SK-N-SH treated with all-trans-retinoic acid at 6 μM for 48 hours (cell line): ENCODE measurements around the gene ABCF2.

Experiments used
- ATAC-seq: fragments of 200-7000 bp; cut with Tn5 transposase; 3 replicates; pipeline ENCODE4 v1.9.1; 2020; ENCODE audit warnings: mild to moderate bottlenecking, moderate library complexity
- ARNTL ChIP-seq: fragments of 450-650 bp; formaldehyde crosslinking; IDR thresholded peaks from 2 replicates; pipeline ENCODE4 v1.5.0; 2020; ENCODE audit warnings: low read depth, mild to moderate bottlenecking, moderate library complexity, borderline replicate concordance
- CSDC2 ChIP-seq: fragments of 250-450 bp; sonication (Bioruptor Pico); IDR thresholded peaks from 2 replicates; pipeline ENCODE4 v1.5.0; 2020; ENCODE audit warnings: mild to moderate bottlenecking, moderate library complexity
- ESRRG ChIP-seq: fragments of 250-450 bp; sonication (Bioruptor Pico); IDR thresholded peaks from 2 replicates; pipeline ENCODE4 v1.6.1; 2021; ENCODE audit warnings: mild to moderate bottlenecking
- GLIS3 ChIP-seq: fragments of 250-450 bp; sonication (Bioruptor Pico); IDR thresholded peaks from 2 replicates; pipeline ENCODE4 v1.5.0; 2020; ENCODE audit warnings: mild to moderate bottlenecking, moderate library complexity
- ISL1 ChIP-seq: fragments of 250-450 bp; sonication (Bioruptor Pico); IDR thresholded peaks from 2 replicates; pipeline ENCODE4 v2.1.2; 2022; ENCODE audit warnings: mild to moderate bottlenecking, moderate library complexity
- OSR1 ChIP-seq: fragments of 250-450 bp; sonication (Bioruptor Pico); IDR thresholded peaks from 2 replicates; pipeline ENCODE4 v1.8.0; 2022; ENCODE audit warnings: moderate library complexity, mild to moderate bottlenecking, inconsistent platforms
- PATZ1 ChIP-seq: fragments of 250-450 bp; sonication (Bioruptor Pico); IDR thresholded peaks from 2 replicates; pipeline ENCODE4 v1.8.0; 2020; ENCODE audit warnings: mild to moderate bottlenecking, moderate library complexity, borderline replicate concordance
- POU6F1 ChIP-seq: fragments of 250-450 bp; sonication (Bioruptor Pico); IDR thresholded peaks from 2 replicates; pipeline ENCODE4 v1.8.0; 2021; ENCODE audit warnings: low read depth, mild to moderate bottlenecking, moderate library complexity, borderline replicate concordance
- PPARA ChIP-seq: fragments of 250-450 bp; sonication (Bioruptor Pico); IDR thresholded peaks from 2 replicates; pipeline ENCODE4 v1.5.0; 2020; ENCODE audit warnings: mild to moderate bottlenecking, borderline replicate concordance
- SNAI2 ChIP-seq: fragments of 250-450 bp; sonication (Bioruptor Pico); IDR thresholded peaks from 2 replicates; pipeline ENCODE4 v1.5.0; 2020; ENCODE audit warnings: mild to moderate bottlenecking, moderate library complexity
- TCF4 ChIP-seq: fragments of 250-450 bp; sonication (Bioruptor Pico); IDR thresholded peaks from 2 replicates; pipeline ENCODE4 v1.8.0; 2021; ENCODE audit warnings: mild to moderate bottlenecking, moderate library complexity, borderline replicate concordance
- TOX ChIP-seq: fragments of 250-450 bp; sonication (Bioruptor Pico); IDR thresholded peaks from 2 replicates; pipeline ENCODE4 v1.8.0; 2021; ENCODE audit warnings: mild to moderate bottlenecking, moderate library complexity, borderline replicate concordance
- ZC3H10 ChIP-seq: fragments of 250-450 bp; sonication (Bioruptor Pico); IDR thresholded peaks from 2 replicates; pipeline ENCODE4 v1.5.1; 2021; ENCODE audit warnings: mild to moderate bottlenecking, moderate library complexity
- ZFP3 ChIP-seq: fragments of 250-450 bp; sonication (Bioruptor Pico); IDR thresholded peaks from 2 replicates; pipeline ENCODE4 v1.5.0; 2020; ENCODE audit warnings: mild to moderate bottlenecking, moderate library complexity
- ZNF565 ChIP-seq: fragments of 450-650 bp; formaldehyde crosslinking; conservative IDR thresholded peaks from 2 replicates; pipeline ENCODE4 v1.5.0; 2020; ENCODE audit warnings: low read depth, mild to moderate bottlenecking, moderate library complexity
- ZNF70 ChIP-seq: fragments of 450-650 bp; formaldehyde crosslinking; IDR thresholded peaks from 2 replicates; pipeline ENCODE4 v1.5.0; 2020; ENCODE audit warnings: mild to moderate bottlenecking, moderate library complexity
- ZNF8 ChIP-seq: fragments of 450-650 bp; formaldehyde crosslinking; IDR thresholded peaks from 2 replicates; pipeline ENCODE4 v1.5.0; 2020; ENCODE audit warnings: mild to moderate bottlenecking, moderate library complexity
- TF ChIP-seq, protein P1 (sequence below): fragments of 250-450 bp; sonication (Bioruptor Pico); IDR thresholded peaks from 2 replicates; pipeline ENCODE4 v1.5.0; 2020; ENCODE audit warnings: mild to moderate bottlenecking, moderate library complexity
- TF ChIP-seq, protein P2 (sequence below): fragments of 250-450 bp; sonication (Bioruptor Pico); IDR thresholded peaks from 2 replicates; pipeline ENCODE4 v1.5.1; 2021; ENCODE audit warnings: mild to moderate bottlenecking, moderate library complexity

Gene ABCF2

GRCh38 chr7:151256410-151257045, 29.5 kb upstream of the ABCF2 start (continued):
- TF ChIP-seq, protein P1, sequence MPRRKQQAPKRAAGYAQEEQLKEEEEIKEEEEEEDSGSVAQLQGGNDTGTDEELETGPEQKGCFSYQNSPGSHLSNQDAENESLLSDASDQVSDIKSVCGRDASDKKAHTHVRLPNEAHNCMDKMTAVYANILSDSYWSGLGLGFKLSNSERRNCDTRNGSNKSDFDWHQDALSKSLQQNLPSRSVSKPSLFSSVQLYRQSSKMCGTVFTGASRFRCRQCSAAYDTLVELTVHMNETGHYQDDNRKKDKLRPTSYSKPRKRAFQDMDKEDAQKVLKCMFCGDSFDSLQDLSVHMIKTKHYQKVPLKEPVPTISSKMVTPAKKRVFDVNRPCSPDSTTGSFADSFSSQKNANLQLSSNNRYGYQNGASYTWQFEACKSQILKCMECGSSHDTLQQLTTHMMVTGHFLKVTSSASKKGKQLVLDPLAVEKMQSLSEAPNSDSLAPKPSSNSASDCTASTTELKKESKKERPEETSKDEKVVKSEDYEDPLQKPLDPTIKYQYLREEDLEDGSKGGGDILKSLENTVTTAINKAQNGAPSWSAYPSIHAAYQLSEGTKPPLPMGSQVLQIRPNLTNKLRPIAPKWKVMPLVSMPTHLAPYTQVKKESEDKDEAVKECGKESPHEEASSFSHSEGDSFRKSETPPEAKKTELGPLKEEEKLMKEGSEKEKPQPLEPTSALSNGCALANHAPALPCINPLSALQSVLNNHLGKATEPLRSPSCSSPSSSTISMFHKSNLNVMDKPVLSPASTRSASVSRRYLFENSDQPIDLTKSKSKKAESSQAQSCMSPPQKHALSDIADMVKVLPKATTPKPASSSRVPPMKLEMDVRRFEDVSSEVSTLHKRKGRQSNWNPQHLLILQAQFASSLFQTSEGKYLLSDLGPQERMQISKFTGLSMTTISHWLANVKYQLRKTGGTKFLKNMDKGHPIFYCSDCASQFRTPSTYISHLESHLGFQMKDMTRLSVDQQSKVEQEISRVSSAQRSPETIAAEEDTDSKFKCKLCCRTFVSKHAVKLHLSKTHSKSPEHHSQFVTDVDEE = no peak
- no peak for TF ChIP-seq ZNF70 (CRISPR knock-in tag)

DNA sequence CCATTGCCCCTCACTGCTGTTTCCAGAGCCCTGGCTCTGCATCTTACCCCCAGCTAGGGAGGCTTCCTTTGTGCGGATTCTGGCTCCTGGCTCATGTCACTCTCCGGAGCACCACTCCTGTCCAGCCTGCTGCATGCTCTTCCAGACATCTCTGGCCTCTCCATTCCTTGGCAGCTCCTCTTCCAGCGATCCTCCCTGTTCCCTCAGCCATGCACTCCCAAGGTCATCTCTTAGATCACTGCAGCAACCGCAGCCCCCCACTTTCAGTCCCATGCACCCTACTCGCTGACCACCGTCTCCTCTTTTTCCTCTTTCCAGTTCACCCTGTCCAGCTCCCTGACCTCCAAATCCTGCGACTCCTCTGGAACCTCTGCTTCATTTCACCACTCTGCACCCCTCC, 28.4 kb upstream of the ABCF2 start:
- ATAC-seq = no peak
- TF ChIP-seq, protein P1 = no peak
- TF ChIP-seq SNAI2 (no peak), ISL1 (CRISPR knock-in tag) (no peak), POU6F1 (CRISPR knock-in tag) (no peak), PATZ1 (CRISPR knock-in tag) (no peak), ZFP3 (CRISPR knock-in tag) (no peak), OSR1 (no peak), ZNF8 (no peak), TCF4 (CRISPR knock-in tag) (no peak), CSDC2 (CRISPR knock-in tag) (no peak), ZNF565 (no peak), ZNF70 (CRISPR knock-in tag) (no peak), ESRRG (no peak), ARNTL (CRISPR knock-in tag) (no peak)
- TF ChIP-seq, protein P2, sequence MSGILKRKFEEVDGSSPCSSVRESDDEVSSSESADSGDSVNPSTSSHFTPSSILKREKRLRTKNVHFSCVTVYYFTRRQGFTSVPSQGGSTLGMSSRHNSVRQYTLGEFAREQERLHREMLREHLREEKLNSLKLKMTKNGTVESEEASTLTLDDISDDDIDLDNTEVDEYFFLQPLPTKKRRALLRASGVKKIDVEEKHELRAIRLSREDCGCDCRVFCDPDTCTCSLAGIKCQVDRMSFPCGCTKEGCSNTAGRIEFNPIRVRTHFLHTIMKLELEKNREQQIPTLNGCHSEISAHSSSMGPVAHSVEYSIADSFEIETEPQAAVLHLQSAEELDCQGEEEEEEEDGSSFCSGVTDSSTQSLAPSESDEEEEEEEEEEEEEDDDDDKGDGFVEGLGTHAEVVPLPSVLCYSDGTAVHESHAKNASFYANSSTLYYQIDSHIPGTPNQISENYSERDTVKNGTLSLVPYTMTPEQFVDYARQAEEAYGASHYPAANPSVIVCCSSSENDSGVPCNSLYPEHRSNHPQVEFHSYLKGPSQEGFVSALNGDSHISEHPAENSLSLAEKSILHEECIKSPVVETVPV (CRISPR knock-in tag) = no peak

DNA sequence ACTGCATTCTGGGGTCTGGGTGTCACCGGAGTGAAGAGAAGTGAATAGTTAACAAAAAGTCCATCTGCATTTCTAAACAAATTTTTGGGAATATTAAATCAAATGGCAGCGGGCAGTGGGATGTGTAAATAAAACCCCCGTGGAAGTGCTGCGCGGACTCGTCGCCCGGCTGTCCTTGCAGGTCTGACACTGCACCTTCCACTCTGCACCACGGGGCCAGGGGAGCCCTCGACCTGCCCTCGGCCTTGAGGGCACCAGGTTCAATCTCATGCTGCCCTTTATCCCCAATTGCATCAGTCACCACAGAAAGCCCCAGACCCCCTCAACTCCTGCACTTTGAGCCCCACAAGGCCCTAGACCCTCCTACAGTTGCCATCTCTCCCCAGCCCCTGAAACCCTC, 27.8 kb upstream of the ABCF2 start:
- TF ChIP-seq OSR1 = no peak
- no peak for TF ChIP-seq GLIS3
- TF ChIP-seq, protein P2 (CRISPR knock-in tag) = no peak
- no peak for TF ChIP-seq SNAI2
- no peak for TF ChIP-seq ARNTL (CRISPR knock-in tag)
- no peak for TF ChIP-seq PPARA (CRISPR knock-in tag)
- TF ChIP-seq ZC3H10 (CRISPR knock-in tag) = no peak
- TF ChIP-seq ZNF565 = no peak
- no peak for TF ChIP-seq ISL1 (CRISPR knock-in tag)
- TF ChIP-seq PATZ1 (CRISPR knock-in tag) = no peak
- no peak for TF ChIP-seq TOX (CRISPR knock-in tag)
- no peak for TF ChIP-seq TCF4 (CRISPR knock-in tag)
- TF ChIP-seq, protein P1 = no peak

More for the DNA sequence above, 27.8 kb upstream of the ABCF2 start:
- ATAC-seq = no peak
